CD4-positive, CD25-positive, alpha-beta regulatory T cell (primary cell): ENCODE measurements around the gene AGTR1. TPM values are rescaled to one million over a fixed set of nuclear protein-coding genes. Genes with fewer than 3 reads are reported as not detected.
"Not testable (repeated sequence)": the region's sequence is repeated elsewhere in the genome, so short reads cannot be mapped to it uniquely, and the experiment has no call there.

Source experiments
- ATAC-seq, 2 donors: fragments of 150-1000 bp; cut with Tn5 transposase; one replicate each; pipeline ENCODE4 v1.10.0; 2021; ENCODE audit warnings: low read depth in 2 of 2, moderate number of reproducible peaks in 2 of 2, moderate library complexity in 1 of 2
- DNase-seq, 3 donors: peaks; one replicate each; pipeline versions ENCODE4 v3.0.0 to v3.0.0-alpha.2; 2012 to 2022; ENCODE audit warnings: mixed read lengths in 1 of 3
- H3K27ac ChIP-seq: one replicate; pipeline ENCODE4 v1.7.0; 2013; ENCODE audit warnings: mild to moderate bottlenecking, low read length; ENCODE audit not compliant: insufficient read depth, poor library complexity, severe bottlenecking
- H3K27me3 ChIP-seq: one replicate; pipeline ENCODE4 v1.7.0; 2013; ENCODE audit warnings: low read length; ENCODE audit not compliant: control insufficient read depth, insufficient read depth
- H3K36me3 ChIP-seq: one replicate; pipeline ENCODE4 v1.7.0; 2013; ENCODE audit warnings: mild to moderate bottlenecking, low read length, moderate library complexity; ENCODE audit not compliant: control insufficient read depth, insufficient read depth
- H3K4me1 ChIP-seq: 2 replicates; pipeline ENCODE4 v1.7.0; 2013; ENCODE audit warnings: mild to moderate bottlenecking, low read length; ENCODE audit not compliant: insufficient read depth, control insufficient read depth, poor library complexity, severe bottlenecking
- H3K4me3 ChIP-seq: one replicate; pipeline ENCODE4 v1.7.0; 2013; ENCODE audit warnings: low read depth, mild to moderate bottlenecking, low read length, moderate library complexity
- H3K9me3 ChIP-seq, 2 experiments: 1 replicate in 1 of 2; 2 replicates in 1 of 2; pipeline ENCODE4 v1.7.0; 2013; ENCODE audit warnings: low read length in 2 of 2, mild to moderate bottlenecking in 1 of 2, moderate library complexity in 1 of 2; ENCODE audit not compliant: control insufficient read depth in 2 of 2
- H3K27ac Mint-ChIP-seq, 3 donors: one replicate each; pipeline ENCODE4 v1.8.0; 2020 to 2022; ENCODE audit warnings: mild to moderate bottlenecking in 3 of 3, mixed read lengths in 3 of 3, moderate library complexity in 2 of 3
- H3K27me3 Mint-ChIP-seq: one replicate; pipeline ENCODE4 v1.8.0; 2022; ENCODE audit warnings: mild to moderate bottlenecking, mixed read lengths
- H3K36me3 Mint-ChIP-seq: one replicate; pipeline ENCODE4 v1.8.0; 2020; ENCODE audit warnings: mixed read lengths
- H3K4me1 Mint-ChIP-seq, 4 donors: one replicate each; pipeline ENCODE4 v1.8.0; 2020 to 2022; ENCODE audit warnings: mixed read lengths in 4 of 4, mild to moderate bottlenecking in 1 of 4
- H3K4me3 Mint-ChIP-seq, 4 donors: one replicate each; pipeline ENCODE4 v1.8.0; 2020 to 2022; ENCODE audit warnings: mild to moderate bottlenecking in 4 of 4, mixed read lengths in 4 of 4, moderate library complexity in 3 of 4
- H3K9me3 Mint-ChIP-seq, 7 donors: one replicate each; pipeline ENCODE4 v1.8.0; 2020 to 2022; ENCODE audit warnings: mixed read lengths in 7 of 7, mild to moderate bottlenecking in 3 of 7, moderate library complexity in 2 of 7
- polyA plus RNA-seq, 4 donors: library from polyadenylated mRNA; unstranded; fragments of 300-500 nt; fragmentation: Illumina TruSeq; gene quantifications; one replicate each; pipeline ENCODE4 v1.2.3, GENCODE V29; 2021
- total RNA-seq: library from RNA; stranded (reverse); gene quantifications from one replicate; pipeline ENCODE4 v1.2.3, GENCODE V29; 2022

AGTR1 gene
- total and polyA plus RNA-seq, 5 donors from 2014 or later = not detected

- Histone ChIP-seq H3K4me1 (no peaks in the 10 kb centered on the region), H3K36me3 (no peaks in the 10 kb centered on the region), H3K27me3 (no peaks in the 10 kb centered on the region), H3K9me3 (no peaks in the 10 kb centered on the region), H3K27ac (no peak overlapping the region), H3K4me3 (no peak overlapping the region)
- Mint-ChIP-seq H3K27me3 (no peaks in the 10 kb centered on the region), H3K4me3 (no peak overlapping the region), H3K4me1 (no peaks in the 10 kb centered on the region), H3K36me3 (no peaks in the 10 kb centered on the region), H3K9me3 (peaks cover 0 to 2% (median 0%) of the 10 kb centered on the region in 7 donors), H3K27ac (no peak overlapping the region)
- no peak for DNase-seq
- ATAC-seq = no peak
Measured at GRCh38 chr3:148751461-148751860, 53.8 kb downstream of the AGTR1 start.

DNA sequence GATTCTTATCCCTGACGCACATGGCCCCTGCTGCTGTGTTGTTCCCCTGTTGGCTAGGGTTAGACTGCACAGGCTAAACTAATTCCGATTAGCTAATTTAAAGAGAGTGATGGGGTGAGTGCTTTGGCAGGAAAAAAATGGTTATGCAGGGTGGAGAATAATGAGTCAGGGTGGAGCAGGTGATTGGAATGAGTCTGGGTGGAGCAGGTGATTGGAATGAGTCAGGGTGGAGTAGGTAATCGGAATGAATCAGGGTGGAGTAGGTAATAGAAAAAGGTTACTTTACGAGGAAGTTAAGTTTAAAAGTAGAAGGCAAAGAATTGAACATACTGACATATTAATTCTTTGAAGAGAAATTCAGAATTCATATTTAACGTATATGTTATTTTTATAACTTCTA is 55.7 kb downstream of the AGTR1 start:
- not testable (repeated sequence) for H3K36me3 Mint-ChIP-seq, H3K4me3 Mint-ChIP-seq, H3K4me1 Mint-ChIP-seq, H3K27ac ChIP-seq, ATAC-seq, DNase-seq, H3K27me3 Mint-ChIP-seq, H3K4me1 ChIP-seq, H3K27me3 ChIP-seq, H3K36me3 ChIP-seq, H3K27ac Mint-ChIP-seq, H3K9me3 ChIP-seq, H3K9me3 Mint-ChIP-seq, H3K4me3 ChIP-seq

- no peaks in the 10 kb centered on the region for H3K9me3 ChIP-seq
- no peak overlapping the region for H3K4me3 Mint-ChIP-seq
- H3K4me1 ChIP-seq = no peaks in the 10 kb centered on the region
- H3K27ac Mint-ChIP-seq = peak overlapping the region in 1 of 3 donors; percentile 52
- peaks cover 0 to 4% (median 0%) of the 10 kb centered on the region in 7 donors for H3K9me3 Mint-ChIP-seq
- no peak overlapping the region for H3K27ac ChIP-seq
- no peak for ATAC-seq
- no peaks in the 10 kb centered on the region for H3K36me3 ChIP-seq
- no peak for DNase-seq
- no peaks in the 10 kb centered on the region for H3K36me3 Mint-ChIP-seq
- H3K4me3 ChIP-seq = no peak overlapping the region
- no peaks in the 10 kb centered on the region for H3K4me1 Mint-ChIP-seq
- H3K27me3 ChIP-seq = no peaks in the 10 kb centered on the region
- no peaks in the 10 kb centered on the region for H3K27me3 Mint-ChIP-seq
Measured at GRCh38 chr3:148755570-148755969, 57.9 kb downstream of the AGTR1 start.

- H3K36me3 Mint-ChIP-seq = no peaks in the 10 kb centered on the region
- no peak overlapping the region for H3K27ac Mint-ChIP-seq
- H3K9me3 Mint-ChIP-seq = peaks cover 0 to 4% (median 0%) of the 10 kb centered on the region in 7 donors
- H3K4me1 Mint-ChIP-seq = no peaks in the 10 kb centered on the region
- Histone ChIP-seq H3K27ac (no peak overlapping the region), H3K36me3 (no peaks in the 10 kb centered on the region), H3K27me3 (no peaks in the 10 kb centered on the region), H3K9me3 (no peaks in the 10 kb centered on the region), H3K4me1 (no peaks in the 10 kb centered on the region), H3K4me3 (no peak overlapping the region)
- DNase-seq (no peak), ATAC-seq (no peak)
- no peaks in the 10 kb centered on the region for H3K27me3 Mint-ChIP-seq
- no peak overlapping the region for H3K4me3 Mint-ChIP-seq
Measured at GRCh38 chr3:148756311-148756710, 58.6 kb downstream of the AGTR1 start.

- Histone ChIP-seq H3K27me3 (no peaks in the 10 kb centered on the region), H3K9me3 (no peaks in the 10 kb centered on the region), H3K4me1 (no peaks in the 10 kb centered on the region), H3K36me3 (no peaks in the 10 kb centered on the region), H3K27ac (no peak overlapping the region), H3K4me3 (no peak overlapping the region)
- no peaks in the 10 kb centered on the region for H3K4me1 Mint-ChIP-seq
- H3K9me3 Mint-ChIP-seq = peaks cover 0 to 4% (median 0%) of the 10 kb centered on the region in 7 donors
- no peak overlapping the region for H3K4me3 Mint-ChIP-seq
- no peak overlapping the region for H3K27ac Mint-ChIP-seq
- H3K27me3 Mint-ChIP-seq = no peaks in the 10 kb centered on the region
- DNase-seq (no peak), ATAC-seq (no peak)
- no peaks in the 10 kb centered on the region for H3K36me3 Mint-ChIP-seq
Measured at GRCh38 chr3:148757238-148758215, 59.8 kb downstream of the AGTR1 start.

DNA sequence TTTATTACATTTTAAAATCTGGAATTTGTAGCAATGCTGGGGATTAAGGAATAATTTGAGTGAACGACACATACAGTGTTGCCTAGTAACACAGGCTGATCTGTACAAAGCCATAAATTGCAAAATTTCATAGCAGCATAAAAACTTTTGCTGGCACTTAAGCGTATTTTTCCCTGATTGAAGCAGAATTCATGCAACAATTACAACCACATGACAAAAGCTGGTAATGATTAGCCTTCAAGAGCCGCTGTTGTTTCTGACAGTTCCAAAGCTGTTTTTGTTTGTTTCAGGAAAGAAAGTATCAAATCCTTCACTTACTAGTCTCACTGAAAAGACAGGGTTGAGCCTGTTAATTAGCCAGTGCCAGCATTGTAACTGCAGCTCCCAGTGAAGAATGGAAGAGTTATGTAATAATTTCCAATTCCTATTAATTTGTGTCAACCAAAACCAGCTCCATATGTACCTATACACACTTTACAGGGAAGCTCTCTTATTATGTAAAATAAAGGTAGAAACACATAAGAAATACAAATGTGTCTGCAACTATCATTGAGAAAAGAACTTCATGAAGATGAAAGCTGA is 60.7 kb downstream of the AGTR1 start:
- no peak overlapping the region for H3K27ac ChIP-seq
- no peaks in the 10 kb centered on the region for H3K27me3 ChIP-seq
- H3K9me3 ChIP-seq = no peaks in the 10 kb centered on the region
- no peaks in the 10 kb centered on the region for H3K36me3 ChIP-seq
- H3K4me3 Mint-ChIP-seq = no peak overlapping the region
- no peaks in the 10 kb centered on the region for H3K36me3 Mint-ChIP-seq
- DNase-seq (no peak), ATAC-seq (no peak)
- no peak overlapping the region for H3K27ac Mint-ChIP-seq
- H3K4me1 ChIP-seq = no peaks in the 10 kb centered on the region
- H3K4me1 Mint-ChIP-seq = no peaks in the 10 kb centered on the region
- H3K9me3 Mint-ChIP-seq = peaks cover 0 to 4% (median 0%) of the 10 kb centered on the region in 7 donors
- H3K4me3 ChIP-seq = no peak overlapping the region
- H3K27me3 Mint-ChIP-seq = no peaks in the 10 kb centered on the region

- Histone ChIP-seq H3K27ac (no peak overlapping the region), H3K27me3 (no peaks in the 10 kb centered on the region), H3K4me3 (no peak overlapping the region), H3K4me1 (no peaks in the 10 kb centered on the region), H3K9me3 (no peaks in the 10 kb centered on the region), H3K36me3 (no peaks in the 10 kb centered on the region)
- peaks cover 0 to 4% (median 0%) of the 10 kb centered on the region in 7 donors for H3K9me3 Mint-ChIP-seq
- no peaks in the 10 kb centered on the region for H3K36me3 Mint-ChIP-seq
- no peak overlapping the region for H3K27ac Mint-ChIP-seq
- no peaks in the 10 kb centered on the region for H3K27me3 Mint-ChIP-seq
- no peak for DNase-seq
- no peak for ATAC-seq
- no peak overlapping the region for H3K4me3 Mint-ChIP-seq
- H3K4me1 Mint-ChIP-seq = no peaks in the 10 kb centered on the region
Measured at GRCh38 chr3:148759430-148759829, 61.7 kb downstream of the AGTR1 start.
